Stimulated activated CD8-positive, alpha-beta memory T cell treated with anti-CD3 and anti-CD28 coated beads, Interleukin-7, amount 100 ng/mL, for 4 hours (primary cell): Measurements from ENCODE around the gene SART1.

Source experiments
- DNase-seq, 2 donors: peaks; one replicate each; pipeline ENCODE4 v3.0.0-alpha.2; 2020; ENCODE audit warnings: low read depth in 2 of 2

SART1 gene

GRCh38 chr11:65961267-65962140 lies at the start of gene SART1:
TSS of gene SART1 (plus strand) at chr11:65961734. CDS start at chr11:65961781, 47 bp downstream.
- peak; percentile 94 to 96 for DNase-seq

- no peak for DNase-seq
These were observed 48.7 kb upstream of the SART1 start for GRCh38 chr11:65912845-65913244.

- no peak for DNase-seq
These were observed 46.3 kb upstream of the SART1 start for GRCh38 chr11:65915101-65915820.

- no peak for DNase-seq
These were observed 45.7 kb upstream of the SART1 start for GRCh38 chr11:65915821-65916251.

GRCh38 chr11:65916391-65916790 lies 45.1 kb upstream of the SART1 start:
- DNase-seq, result no peak

- no peak for DNase-seq
These were observed 44.5 kb upstream of the SART1 start for GRCh38 chr11:65917077-65917433.

GRCh38 chr11:65917434-65918210 lies 43.9 kb upstream of the SART1 start:
- DNase-seq, result no peak

GRCh38 chr11:65918211-65919140 lies 43.1 kb upstream of the SART1 start, which contains the start of gene C11orf68:
TSS of gene C11orf68 (minus strand) at chr11:65919062. CDS start at chr11:65919031, 31 bp downstream.
- DNase-seq, result no peak

GRCh38 chr11:65919141-65919572 lies 42.4 kb upstream of the SART1 start, which contains the start of gene DRAP1:
TSS of gene DRAP1 (plus strand) at chr11:65919426. CDS start at chr11:65919502, 76 bp downstream.
- peak; percentile 96 to 100 for DNase-seq

GRCh38 chr11:65919573-65920371 lies 41.8 kb upstream of the SART1 start:
- peak in 1 of 2 donors; percentile 36 for DNase-seq

GRCh38 chr11:65920372-65920802 lies 41.1 kb upstream of the SART1 start:
- DNase-seq, result no peak

- no peak for DNase-seq
These were observed 40.4 kb upstream of the SART1 start for GRCh38 chr11:65921033-65921555.

GRCh38 chr11:65921876-65922275 lies 39.7 kb upstream of the SART1 start:
- DNase-seq, result no peak

- DNase-seq, result no peak
These were observed 39.0 kb upstream of the SART1 start for GRCh38 chr11:65922565-65922964.

GRCh38 chr11:65925397-65925796 lies 36.1 kb upstream of the SART1 start:
- no peak for DNase-seq

GRCh38 chr11:65927904-65928397 lies 33.6 kb upstream of the SART1 start:
- DNase-seq, result peak; percentile 66 to 70

GRCh38 chr11:65928667-65929066 lies 32.9 kb upstream of the SART1 start:
- DNase-seq, result no peak

- no peak for DNase-seq
These were observed 29.6 kb upstream of the SART1 start for GRCh38 chr11:65931773-65932557.

GRCh38 chr11:65932558-65932919 lies 29.0 kb upstream of the SART1 start:
- DNase-seq, result no peak
